Gastroesophageal sphincter (tissue), 3 donors: ENCODE data around the gene C10orf105.

Experiments
- EP300 ChIP-seq: sonication (generic); formaldehyde crosslinking; IDR thresholded peaks from one replicate; pipeline ENCODE4 v1.6.1; 2017; ENCODE audit warnings: antibody characterized with exemption, mild to moderate bottlenecking
- POLR2A ChIP-seq, 2 donors: fragments of 450-650 bp; IDR thresholded peaks; one replicate each; pipeline ENCODE4 v1.6.1; 2017; ENCODE audit warnings: antibody characterized with exemption in 2 of 2, mild to moderate bottlenecking in 2 of 2, moderate library complexity in 1 of 2
- POLR2AphosphoS5 ChIP-seq: sonication (generic); formaldehyde crosslinking; IDR thresholded peaks from one replicate; pipeline ENCODE4 v1.6.1; 2017; ENCODE audit warnings: antibody characterized with exemption
- TF ChIP-seq, protein P1 (sequence below), 4 experiments: fragments of 200-600 bp in 2 of 4; fragments of 450-650 bp in 2 of 4; sonication (generic) in 1 of 4; IDR thresholded peaks; one replicate each; pipeline ENCODE4 v1.5.1; 2017 to 2019; ENCODE audit warnings: antibody characterized with exemption in 4 of 4, mild to moderate bottlenecking in 2 of 4, moderate library complexity in 2 of 4

DNA sequence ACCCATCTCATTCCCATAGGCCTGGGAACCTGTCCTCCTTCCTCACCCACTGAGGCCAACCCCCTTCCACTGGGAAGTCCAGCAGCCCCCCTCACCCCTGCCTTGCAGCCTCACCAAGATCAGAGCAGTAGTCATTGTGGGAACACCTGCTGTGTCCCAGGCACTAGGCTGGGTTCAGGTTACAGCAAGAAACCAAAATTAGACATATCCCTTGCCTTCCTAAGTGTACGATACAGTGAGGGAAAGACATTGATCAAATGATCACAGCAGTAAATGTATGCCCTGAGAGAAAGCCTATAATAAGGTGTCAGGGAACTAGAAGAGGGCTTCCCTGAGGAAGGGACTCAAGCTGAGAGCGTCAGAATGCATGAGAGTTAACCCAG is 17.0 kb upstream of the C10orf105 start:
- TF ChIP-seq, protein P1, sequence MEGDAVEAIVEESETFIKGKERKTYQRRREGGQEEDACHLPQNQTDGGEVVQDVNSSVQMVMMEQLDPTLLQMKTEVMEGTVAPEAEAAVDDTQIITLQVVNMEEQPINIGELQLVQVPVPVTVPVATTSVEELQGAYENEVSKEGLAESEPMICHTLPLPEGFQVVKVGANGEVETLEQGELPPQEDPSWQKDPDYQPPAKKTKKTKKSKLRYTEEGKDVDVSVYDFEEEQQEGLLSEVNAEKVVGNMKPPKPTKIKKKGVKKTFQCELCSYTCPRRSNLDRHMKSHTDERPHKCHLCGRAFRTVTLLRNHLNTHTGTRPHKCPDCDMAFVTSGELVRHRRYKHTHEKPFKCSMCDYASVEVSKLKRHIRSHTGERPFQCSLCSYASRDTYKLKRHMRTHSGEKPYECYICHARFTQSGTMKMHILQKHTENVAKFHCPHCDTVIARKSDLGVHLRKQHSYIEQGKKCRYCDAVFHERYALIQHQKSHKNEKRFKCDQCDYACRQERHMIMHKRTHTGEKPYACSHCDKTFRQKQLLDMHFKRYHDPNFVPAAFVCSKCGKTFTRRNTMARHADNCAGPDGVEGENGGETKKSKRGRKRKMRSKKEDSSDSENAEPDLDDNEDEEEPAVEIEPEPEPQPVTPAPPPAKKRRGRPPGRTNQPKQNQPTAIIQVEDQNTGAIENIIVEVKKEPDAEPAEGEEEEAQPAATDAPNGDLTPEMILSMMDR (IDR thresholded peaks at IDR 0.05), result no peak
- TF ChIP-seq POLR2AphosphoS5 (no peak), POLR2A (IDR thresholded peaks at IDR 0.05) (no peak), EP300 (no peak)
